ENCODE measurements around the gene SLC6A1. TPM values are rescaled to one million over a fixed set of nuclear protein-coding genes. Genes with fewer than 3 reads are reported as not detected.

Gene SLC6A1
- total RNA-seq, 1 donor from 2014 or later = 0.52 TPM

GRCh38 chr3:11035757-11036505, 43.4 kb downstream of the SLC6A1 start:
- TF ChIP-seq EZH2 (IDR thresholded peaks at IDR 0.05) (no peak), CTCF (IDR thresholded peaks at IDR 0.05) (no peak), EZH2phosphoT487 (IDR thresholded peaks at IDR 0.05) (no peak)
- no peaks in the 10 kb centered on the region for H4K20me1 ChIP-seq (ENCODE audit: low read depth)
- no peak overlapping the region for H3K4me2 ChIP-seq
- no peak overlapping the region for H2AFZ ChIP-seq (replicated peaks)
- DNase-seq (ENCODE audit: low spot score) = no peak
- H3K9me3 ChIP-seq (ENCODE audit: low read depth) = no peaks in the 10 kb centered on the region
- peaks cover 5% of the 10 kb centered on the region for H3K4me1 Mint-ChIP-seq
- H3K79me2 ChIP-seq (ENCODE audit: low read depth) = no peaks in the 10 kb centered on the region
- no peak overlapping the region for H3K9ac ChIP-seq
- no peaks in the 10 kb centered on the region for H3K9me3 Mint-ChIP-seq
- no peaks in the 10 kb centered on the region for H3K36me3 Mint-ChIP-seq
- H3K4me1 ChIP-seq = no peaks in the 10 kb centered on the region
- no peaks in the 10 kb centered on the region for H3F3A ChIP-seq (ENCODE audit: low read depth)
- no peak overlapping the region for H3K27ac ChIP-seq
- no peak overlapping the region for H3K4me3 Mint-ChIP-seq
- peaks cover 2% of the 10 kb centered on the region for H3K27me3 Mint-ChIP-seq (ENCODE audit: insufficient read depth, low read depth)
- H3K36me3 ChIP-seq = no peaks in the 10 kb centered on the region
- H3K4me3 ChIP-seq = no peak overlapping the region
- H3K27ac Mint-ChIP-seq = peak overlapping the region; percentile 55
- H3K27me3 ChIP-seq = no peaks in the 10 kb centered on the region

GRCh38 chr3:11037241-11037873, 44.8 kb downstream of the SLC6A1 start:
- no peaks in the 10 kb centered on the region for H4K20me1 ChIP-seq (ENCODE audit: low read depth)
- no peaks in the 10 kb centered on the region for H3K36me3 Mint-ChIP-seq
- no peak overlapping the region for H3K4me3 Mint-ChIP-seq
- H3K79me2 ChIP-seq (ENCODE audit: low read depth) = no peaks in the 10 kb centered on the region
- H3K27me3 ChIP-seq = no peaks in the 10 kb centered on the region
- no peak overlapping the region for H3K27ac Mint-ChIP-seq
- H3K4me2 ChIP-seq = no peak overlapping the region
- no peaks in the 10 kb centered on the region for H3K36me3 ChIP-seq
- no peaks in the 10 kb centered on the region for H3K4me1 ChIP-seq
- TF ChIP-seq EZH2phosphoT487 (IDR thresholded peaks at IDR 0.05) = no peak
- no peak for TF ChIP-seq EZH2 (IDR thresholded peaks at IDR 0.05)
- TF ChIP-seq CTCF (IDR thresholded peaks at IDR 0.05) = no peak
- no peak overlapping the region for H3K27ac ChIP-seq
- no peak overlapping the region for H3K4me3 ChIP-seq
- peaks cover 5% of the 10 kb centered on the region for H3K4me1 Mint-ChIP-seq
- H3K27me3 Mint-ChIP-seq (ENCODE audit: insufficient read depth, low read depth) = peaks cover 2% of the 10 kb centered on the region
- H2AFZ ChIP-seq (replicated peaks) = no peak overlapping the region
- DNase-seq (ENCODE audit: low spot score) = no peak
- H3K9me3 ChIP-seq (ENCODE audit: low read depth) = no peaks in the 10 kb centered on the region
- no peaks in the 10 kb centered on the region for H3F3A ChIP-seq (ENCODE audit: low read depth)
- no peaks in the 10 kb centered on the region for H3K9me3 Mint-ChIP-seq
- no peak overlapping the region for H3K9ac ChIP-seq

- Histone ChIP-seq H3F3A (ENCODE audit: low read depth) (no peaks in the 10 kb centered on the region), H3K4me1 (no peaks in the 10 kb centered on the region), H3K9ac (peak overlapping the region; percentile 20), H3K27ac (no peak overlapping the region), H3K4me3 (no peak overlapping the region), H4K20me1 (ENCODE audit: low read depth) (no peaks in the 10 kb centered on the region), H3K9me3 (ENCODE audit: low read depth) (no peaks in the 10 kb centered on the region), H3K79me2 (ENCODE audit: low read depth) (no peaks in the 10 kb centered on the region), H2AFZ (replicated peaks) (no peak overlapping the region), H3K27me3 (no peaks in the 10 kb centered on the region), H3K4me2 (no peak overlapping the region), H3K36me3 (no peaks in the 10 kb centered on the region)
- TF ChIP-seq EZH2 (IDR thresholded peaks at IDR 0.05) (no peak), CTCF (IDR thresholded peaks at IDR 0.05) (no peak), EZH2phosphoT487 (IDR thresholded peaks at IDR 0.05) (no peak)
- Mint-ChIP-seq H3K4me1 (peaks cover 5% of the 10 kb centered on the region), H3K36me3 (no peaks in the 10 kb centered on the region), H3K27ac (no peak overlapping the region), H3K4me3 (no peak overlapping the region), H3K9me3 (no peaks in the 10 kb centered on the region), H3K27me3 (ENCODE audit: insufficient read depth, low read depth) (peaks cover 2% of the 10 kb centered on the region)
- DNase-seq (ENCODE audit: low spot score) = no peak
Observed at GRCh38 chr3:11037976-11038375, 45.4 kb downstream of the SLC6A1 start.
